Thyroid gland (tissue), 4 donors: ENCODE measurements around the gene PER3.

ENCODE experiments used
- POLR2A ChIP-seq, 2 donors: fragments of 450-650 bp; IDR thresholded peaks; one replicate each; pipeline ENCODE4 v1.6.1; 2017; ENCODE audit warnings: antibody characterized with exemption in 2 of 2, mild to moderate bottlenecking in 2 of 2, moderate library complexity in 1 of 2
- TF ChIP-seq, protein P1 (sequence below), 6 experiments: fragments of 200-600 bp in 3 of 6; fragments of 450-650 bp in 3 of 6; sonication (generic) in 3 of 6; IDR thresholded peaks; one replicate each; pipeline ENCODE4 v1.5.1; 2016 to 2019; ENCODE audit warnings: antibody characterized with exemption in 6 of 6, mild to moderate bottlenecking in 2 of 6, inconsistent platforms in 1 of 6, moderate library complexity in 1 of 6

- TF ChIP-seq, protein P1, sequence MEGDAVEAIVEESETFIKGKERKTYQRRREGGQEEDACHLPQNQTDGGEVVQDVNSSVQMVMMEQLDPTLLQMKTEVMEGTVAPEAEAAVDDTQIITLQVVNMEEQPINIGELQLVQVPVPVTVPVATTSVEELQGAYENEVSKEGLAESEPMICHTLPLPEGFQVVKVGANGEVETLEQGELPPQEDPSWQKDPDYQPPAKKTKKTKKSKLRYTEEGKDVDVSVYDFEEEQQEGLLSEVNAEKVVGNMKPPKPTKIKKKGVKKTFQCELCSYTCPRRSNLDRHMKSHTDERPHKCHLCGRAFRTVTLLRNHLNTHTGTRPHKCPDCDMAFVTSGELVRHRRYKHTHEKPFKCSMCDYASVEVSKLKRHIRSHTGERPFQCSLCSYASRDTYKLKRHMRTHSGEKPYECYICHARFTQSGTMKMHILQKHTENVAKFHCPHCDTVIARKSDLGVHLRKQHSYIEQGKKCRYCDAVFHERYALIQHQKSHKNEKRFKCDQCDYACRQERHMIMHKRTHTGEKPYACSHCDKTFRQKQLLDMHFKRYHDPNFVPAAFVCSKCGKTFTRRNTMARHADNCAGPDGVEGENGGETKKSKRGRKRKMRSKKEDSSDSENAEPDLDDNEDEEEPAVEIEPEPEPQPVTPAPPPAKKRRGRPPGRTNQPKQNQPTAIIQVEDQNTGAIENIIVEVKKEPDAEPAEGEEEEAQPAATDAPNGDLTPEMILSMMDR (IDR thresholded peaks at IDR 0.05) = no peak
- no peak for TF ChIP-seq POLR2A (IDR thresholded peaks at IDR 0.05)
Observed at GRCh38 chr1:7769673-7770412, 14.2 kb upstream of the PER3 start.
